Measurements from ENCODE around the gene ACSF3.
"Not testable (repeated sequence)": the region's sequence is repeated elsewhere in the genome, so short reads cannot be mapped to it uniquely, and the experiment has no call there.

ACSF3 gene

DNA sequence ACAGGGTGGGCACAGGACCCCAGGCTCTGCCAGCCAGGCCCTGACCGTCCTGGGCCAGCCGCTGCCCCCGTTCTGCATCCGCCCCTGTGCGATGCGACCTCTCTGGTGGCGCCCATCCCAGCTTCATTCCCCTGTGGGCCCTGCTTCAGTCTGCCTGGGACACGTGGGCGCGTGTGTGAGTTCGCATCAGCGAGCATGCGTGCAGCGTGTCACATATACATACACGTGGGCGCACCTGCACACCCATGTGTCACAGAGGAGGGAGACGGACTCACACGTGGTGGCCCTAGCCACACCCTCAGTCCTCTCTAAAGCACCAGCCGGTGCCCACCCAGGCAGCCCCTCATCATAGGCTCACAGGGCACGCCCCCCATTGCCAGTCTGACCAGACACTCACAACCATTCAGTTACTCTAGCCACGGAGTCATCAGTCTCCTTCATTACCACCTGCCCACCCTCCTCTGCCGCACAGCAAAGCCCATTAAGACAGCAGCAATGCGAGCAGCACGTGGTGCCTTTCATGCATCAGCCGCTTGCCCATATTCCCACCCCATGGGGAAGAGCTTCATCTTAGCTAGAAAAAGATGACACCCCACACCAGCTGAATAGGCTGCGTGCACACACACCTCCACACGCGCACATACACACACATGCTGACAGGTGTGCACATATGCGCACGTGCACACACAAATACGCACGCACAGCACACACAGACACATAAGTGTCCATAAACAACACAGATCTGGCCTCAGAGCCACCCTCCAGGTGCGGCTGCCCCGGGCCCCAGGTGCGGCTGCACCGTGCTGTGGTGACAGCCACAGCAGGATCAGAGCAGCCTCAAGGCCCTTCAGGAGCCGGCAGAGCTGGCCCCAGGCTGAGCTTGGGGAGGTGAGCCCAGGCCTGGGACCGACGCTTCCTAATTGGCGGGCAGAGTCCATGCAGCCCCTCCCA lies 68.4 kb downstream of the ACSF3 start:
- intact Hi-C loops (cut with DNase I) = no loop called here
- no peak for DNase-seq

DNA sequence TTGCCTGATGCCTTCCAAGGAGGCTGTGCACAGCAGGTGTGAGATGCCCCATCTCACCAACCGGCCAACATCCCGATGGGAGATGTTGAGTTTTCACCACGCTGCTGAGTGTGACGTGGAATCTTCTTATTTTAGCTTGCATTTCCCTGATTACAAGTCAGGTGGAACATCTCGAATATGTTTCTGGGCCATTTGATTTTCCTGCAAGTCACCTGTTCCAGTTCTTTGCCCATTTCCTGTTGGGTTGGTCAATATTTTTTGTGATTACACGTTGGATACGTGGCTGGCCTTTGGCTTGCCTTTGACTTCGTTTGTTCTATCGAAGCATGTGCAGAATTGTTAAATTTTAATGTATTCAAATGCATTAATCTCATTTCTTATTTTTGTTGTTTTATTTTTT lies 69.6 kb downstream of the ACSF3 start:
- DNase-seq = no peak
- intact Hi-C loops (cut with DNase I) = no loop called here

GRCh38 chr16:89164436-89164835 lies 70.8 kb downstream of the ACSF3 start:
- DNase-seq = no peak
- intact Hi-C loops (cut with DNase I) = no loop called here

GRCh38 chr16:89164847-89165680 lies 71.4 kb downstream of the ACSF3 start:
- intact Hi-C loops (cut with DNase I) = no loop called here
- DNase-seq = no peak

DNA sequence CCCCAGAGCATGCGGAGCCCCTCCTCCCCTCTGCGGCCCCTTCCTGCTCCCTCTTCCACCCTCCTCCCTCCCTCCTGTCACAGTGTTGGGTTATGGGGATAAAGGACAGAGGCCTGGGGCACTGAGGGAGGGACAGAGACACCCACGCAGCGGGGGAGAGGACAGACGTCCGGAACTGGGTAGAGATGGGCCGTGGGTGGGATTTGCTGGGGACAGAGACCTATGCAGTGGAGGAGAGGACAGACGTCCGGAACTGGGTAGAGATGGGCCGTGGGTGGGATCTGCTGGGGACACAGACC lies 72.0 kb downstream of the ACSF3 start:
- DNase-seq; intact Hi-C loops (cut with DNase I): not testable (repeated sequence)

GRCh38 chr16:89166696-89167424 lies 73.2 kb downstream of the ACSF3 start:
- no peak for DNase-seq
- intact Hi-C loops (cut with DNase I) = no loop called here

DNA sequence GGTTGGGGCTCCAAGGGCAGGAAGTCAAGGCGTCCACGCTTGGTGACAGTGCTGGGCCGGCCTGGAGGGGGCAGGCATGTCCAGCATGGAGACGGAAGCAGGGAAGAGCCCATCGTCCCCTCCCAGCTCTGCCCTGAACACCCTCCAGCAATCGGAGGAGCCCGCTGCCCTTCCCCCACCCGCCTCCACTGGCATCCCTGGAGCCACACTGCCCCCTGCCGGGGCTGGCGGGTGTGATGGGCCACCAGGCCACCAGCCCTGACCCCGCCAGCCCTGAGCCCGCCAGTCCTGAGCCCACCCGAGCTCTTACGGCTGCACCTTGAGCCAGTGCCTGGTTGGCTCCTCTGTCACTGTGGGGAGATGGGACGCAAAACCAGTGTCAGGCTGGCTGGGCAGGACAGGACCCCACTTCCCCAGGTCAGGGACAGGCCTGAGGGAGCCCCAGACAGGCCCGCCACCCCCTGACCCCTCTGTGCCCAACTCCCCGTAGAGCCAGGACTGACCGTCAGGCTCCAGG lies 73.8 kb downstream of the ACSF3 start:
- peak; percentile 55 to 91 (median 83) for DNase-seq
- intact Hi-C loops (cut with DNase I) = no loop called here

DNA sequence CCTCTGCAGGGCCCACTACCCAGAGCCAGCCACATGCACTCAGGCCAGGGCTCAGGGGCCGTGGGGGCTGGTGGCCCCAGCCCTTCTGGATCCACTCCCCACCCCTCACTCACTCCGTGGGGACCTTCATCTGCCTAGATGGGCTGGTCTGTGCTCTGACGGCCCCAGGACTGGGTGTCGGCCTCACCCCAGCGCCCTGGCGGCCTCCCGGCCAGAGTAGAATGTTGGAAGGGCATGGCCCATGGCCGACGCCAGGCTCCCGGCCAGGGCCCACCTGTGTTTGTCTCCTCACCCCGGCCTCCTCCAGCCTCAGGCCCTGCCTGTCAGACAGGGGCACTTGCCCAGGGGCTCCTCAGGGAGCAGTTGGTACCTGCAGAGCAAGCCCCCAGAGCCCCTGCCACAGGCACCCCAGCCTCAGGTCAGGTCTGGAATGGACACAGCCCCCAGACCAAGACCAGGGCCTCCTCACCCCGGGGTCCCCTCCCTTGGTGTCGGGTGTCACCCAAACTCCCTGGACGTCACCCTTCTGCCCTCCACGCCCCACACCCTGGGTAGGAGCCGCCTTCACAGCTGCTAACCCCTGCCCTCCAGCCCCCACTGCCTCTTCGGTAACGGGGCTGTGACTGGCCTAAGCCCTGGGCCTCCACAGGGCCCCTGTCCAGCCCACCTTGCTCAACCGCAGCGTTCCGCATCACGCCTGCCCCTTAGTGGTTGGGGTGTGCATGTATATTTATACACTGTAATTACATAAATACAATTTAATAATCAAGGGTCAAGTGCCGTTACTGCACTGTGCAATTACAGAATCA lies 74.9 kb downstream of the ACSF3 start:
- intact Hi-C loops (cut with DNase I) = no loop called here
- DNase-seq = no peak

- DNase-seq = no peak
- intact Hi-C loops (cut with DNase I) = no loop called here
Measured at GRCh38 chr16:89169778-89170177, 76.1 kb downstream of the ACSF3 start.

DNA sequence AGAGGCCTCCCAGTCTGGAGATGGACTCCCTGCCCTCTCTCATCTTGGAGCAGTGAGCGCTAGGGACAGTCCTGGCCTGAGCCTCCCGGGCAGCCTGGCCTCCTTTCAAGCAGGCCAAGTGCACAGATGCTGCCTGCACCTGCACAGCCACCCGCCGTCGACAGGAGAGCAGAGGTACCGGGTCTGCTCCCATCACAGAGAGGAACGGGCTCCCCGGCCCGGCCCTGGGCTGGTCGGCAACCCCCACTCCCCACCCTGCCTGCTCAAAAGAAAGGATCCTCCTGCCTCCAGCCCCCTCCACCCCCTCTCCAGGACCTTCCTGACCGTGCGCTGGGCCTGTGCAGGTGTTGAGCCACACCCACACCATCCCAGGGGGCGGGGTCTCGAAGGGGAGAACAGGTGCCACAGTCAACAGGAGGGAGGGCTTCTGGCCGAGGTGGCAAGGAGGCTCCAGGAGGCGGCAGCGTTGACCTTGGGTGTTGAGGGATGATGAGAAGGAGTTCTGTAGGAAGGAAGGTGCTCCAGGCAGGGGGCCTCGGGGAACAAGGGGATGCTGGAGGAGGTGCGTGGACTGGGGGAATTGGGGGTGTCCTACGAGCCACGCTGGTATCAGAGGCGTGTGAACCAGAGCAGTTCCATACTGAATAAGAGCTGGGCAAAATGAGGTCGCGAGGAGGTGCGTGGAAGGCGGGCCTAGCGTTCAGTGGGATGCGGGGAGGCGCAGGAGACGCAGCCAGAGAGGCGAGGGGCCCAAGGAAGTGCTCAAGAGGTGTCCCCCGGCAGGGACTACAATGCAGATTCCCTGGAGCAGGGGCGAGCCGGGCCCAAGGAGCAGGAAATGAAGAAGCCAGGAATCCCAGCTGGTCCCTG lies 76.9 kb downstream of the ACSF3 start:
- intact Hi-C loops (cut with DNase I) = no loop called here
- peak in 3 of 42 donors; percentile 25 to 38 (median 26) for DNase-seq

- DNase-seq = peak; percentile 73 to 97 (median 90)
- intact Hi-C loops (cut with DNase I) = no loop called here
Measured at GRCh38 chr16:89171216-89172170, 77.8 kb downstream of the ACSF3 start, which contains the start of gene CDH15. CDH15 (plus strand) TSS chr16:89171748; CDS start chr16:89171832, 84 bp downstream.

GRCh38 chr16:89172171-89172527 lies 78.5 kb downstream of the ACSF3 start:
- intact Hi-C loops (cut with DNase I) = no loop called here
- no peak for DNase-seq

- DNase-seq = no peak
- intact Hi-C loops (cut with DNase I) = no loop called here
Measured at GRCh38 chr16:89172528-89173173, 79.0 kb downstream of the ACSF3 start.

DNA sequence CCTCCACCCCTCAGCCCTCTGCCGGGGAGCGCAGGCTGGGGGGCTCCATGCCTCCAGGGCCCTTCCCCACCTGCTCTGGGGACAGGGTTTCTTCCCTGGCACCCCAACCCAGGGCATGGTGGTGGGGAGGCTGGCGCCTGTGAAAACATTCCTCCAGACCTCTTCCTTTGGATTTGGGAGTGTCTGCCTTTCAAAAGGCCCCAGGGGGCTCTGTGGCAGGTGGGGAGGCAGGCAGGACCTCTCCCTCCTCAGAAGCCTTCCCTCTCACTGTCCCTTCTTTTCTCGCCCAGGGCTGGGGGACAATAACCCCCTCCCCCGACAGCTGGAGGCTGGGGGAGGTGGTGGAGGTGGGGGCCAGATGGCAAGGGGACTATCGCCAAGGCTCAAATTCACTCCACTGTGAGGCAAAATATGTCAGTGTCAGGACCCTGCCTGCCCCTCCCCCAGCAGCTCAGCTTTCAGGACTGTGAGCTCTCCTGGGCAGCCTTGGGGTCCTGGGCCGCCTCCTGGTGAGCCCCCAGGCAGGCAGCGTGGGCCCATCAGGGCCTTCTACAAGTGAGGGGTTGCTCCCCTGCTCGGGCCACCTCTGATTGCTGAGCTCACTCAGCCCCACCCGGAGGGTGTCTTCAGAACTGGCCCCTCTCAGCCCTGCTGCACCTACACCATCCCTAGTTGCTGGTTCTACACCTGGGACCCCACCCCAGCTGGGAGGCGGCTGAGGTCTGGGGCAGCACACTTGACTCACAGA lies 79.7 kb downstream of the ACSF3 start:
- DNase-seq = no peak
- intact Hi-C loops (cut with DNase I) = no loop called here

All from head of caudate nucleus (tissue), 42 donors.